EL (cell line): ENCODE measurements around the gene GGA1.
A peak's percentile ranks its signal among the peaks of the same experiment; 100 is the strongest.

Source experiments
- DNase-seq: peaks from one replicate; pipeline ENCODE4 v3.0.0-alpha.2; 2016

The GGA1 gene

DNA sequence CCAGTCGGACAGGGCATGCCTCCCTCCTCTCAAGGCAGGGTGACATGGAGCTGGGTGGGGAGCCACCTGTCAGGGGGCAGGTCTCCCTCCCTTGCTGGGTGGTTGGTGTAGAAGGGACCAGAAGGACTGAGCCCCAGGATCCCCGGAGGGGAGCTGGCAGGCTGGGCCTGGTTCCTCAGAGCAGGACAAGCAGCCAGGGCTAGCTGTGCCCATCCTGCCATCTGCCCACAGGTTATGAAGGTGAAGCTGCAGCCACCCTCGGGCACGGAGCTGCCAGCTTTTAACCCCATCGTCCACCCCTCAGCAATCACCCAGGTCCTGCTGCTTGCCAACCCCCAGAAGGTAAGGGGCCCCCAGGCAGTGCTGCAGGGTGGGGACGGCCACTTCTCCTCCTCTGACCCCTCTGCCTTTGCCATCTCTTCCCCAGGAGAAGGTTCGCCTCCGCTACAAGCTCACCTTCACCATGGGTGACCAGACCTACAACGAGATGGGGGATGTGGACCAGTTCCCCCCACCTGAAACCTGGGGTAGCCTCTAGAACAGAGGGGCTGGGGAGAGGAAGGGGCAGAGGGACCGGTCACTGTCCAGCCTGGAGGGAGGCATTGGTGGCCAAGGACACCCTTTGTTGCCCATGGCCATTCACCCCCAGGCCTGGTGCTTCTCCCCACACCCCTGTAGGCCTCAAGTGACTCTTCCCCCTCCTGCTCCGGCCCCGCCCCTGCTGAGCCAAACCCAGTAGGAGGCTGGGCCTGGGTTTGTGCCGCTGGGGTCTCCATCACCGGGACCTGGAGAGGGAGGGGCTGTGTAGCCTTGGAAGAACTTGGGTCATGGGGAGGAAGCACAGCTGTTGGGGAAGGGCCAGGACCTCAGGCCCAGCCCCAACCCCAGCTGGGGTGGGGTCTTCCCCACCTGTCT lies 23.8 kb downstream of the GGA1 start:
- no peak for DNase-seq

DNA sequence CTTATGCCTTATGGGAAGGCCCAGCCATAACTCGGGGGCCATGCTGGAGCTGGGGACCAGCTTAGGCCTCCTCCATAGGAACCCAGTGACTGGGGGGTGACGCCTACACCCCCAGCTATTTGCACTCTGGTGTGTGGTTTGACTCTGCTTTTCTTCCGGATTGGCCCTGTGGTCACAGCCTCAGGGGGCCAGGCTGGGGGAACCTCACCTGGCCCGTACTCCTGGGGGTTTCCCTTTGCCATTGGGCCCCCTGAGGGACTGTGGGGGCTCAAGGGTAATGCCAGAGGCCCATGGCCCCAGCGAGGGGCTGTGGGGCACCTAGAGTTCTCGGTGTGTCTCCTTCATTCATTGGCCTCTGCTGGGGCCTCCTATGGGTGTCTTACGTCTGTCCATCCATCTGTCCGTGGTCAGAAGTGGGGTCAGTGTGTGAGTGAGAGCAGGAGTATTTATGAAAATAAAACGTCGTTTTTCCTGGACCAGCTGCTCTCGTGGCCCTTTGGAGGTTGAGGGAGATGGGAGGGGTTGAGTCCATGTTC lies 24.5 kb downstream of the GGA1 start:
- no peak for DNase-seq

DNA sequence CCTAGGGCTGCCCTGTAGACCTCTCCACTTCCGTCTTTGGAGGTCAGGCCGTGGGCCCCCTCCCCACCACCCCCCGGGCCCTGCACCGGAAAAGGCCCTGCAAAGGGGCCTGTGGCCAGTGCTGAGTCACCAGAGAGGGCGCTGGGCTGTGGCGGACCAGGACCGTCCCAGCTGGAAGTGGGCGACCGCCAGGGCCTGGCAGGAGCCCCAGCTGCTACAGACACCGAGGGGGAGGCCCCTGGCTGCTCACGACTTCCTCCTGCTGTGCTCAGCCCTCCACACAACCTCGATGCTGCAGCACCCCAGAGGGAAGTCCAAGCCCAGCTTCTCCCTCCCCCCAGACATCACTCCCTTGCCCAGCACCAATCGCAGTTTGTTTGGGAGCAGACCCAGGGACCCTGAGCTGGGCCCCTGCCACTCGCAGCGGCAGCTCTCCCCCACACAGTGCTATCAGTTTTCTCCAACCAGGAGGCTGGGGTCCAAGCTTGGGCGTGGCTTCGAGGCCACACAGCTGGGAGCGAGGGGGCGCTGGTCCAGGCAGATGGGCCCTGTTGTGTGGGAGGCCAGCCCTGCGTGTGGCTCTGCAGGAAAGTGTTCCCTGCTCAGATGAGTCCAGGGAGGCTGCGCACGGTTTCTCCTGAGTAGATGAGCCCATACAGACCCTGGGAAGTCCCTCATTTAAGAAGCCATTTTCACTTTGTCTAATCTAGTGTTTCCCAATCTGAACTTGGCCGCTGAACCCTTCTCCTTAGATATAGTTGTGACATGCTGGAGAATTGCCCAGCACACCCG lies 25.2 kb downstream of the GGA1 start:
- DNase-seq: peak; percentile 86

DNA sequence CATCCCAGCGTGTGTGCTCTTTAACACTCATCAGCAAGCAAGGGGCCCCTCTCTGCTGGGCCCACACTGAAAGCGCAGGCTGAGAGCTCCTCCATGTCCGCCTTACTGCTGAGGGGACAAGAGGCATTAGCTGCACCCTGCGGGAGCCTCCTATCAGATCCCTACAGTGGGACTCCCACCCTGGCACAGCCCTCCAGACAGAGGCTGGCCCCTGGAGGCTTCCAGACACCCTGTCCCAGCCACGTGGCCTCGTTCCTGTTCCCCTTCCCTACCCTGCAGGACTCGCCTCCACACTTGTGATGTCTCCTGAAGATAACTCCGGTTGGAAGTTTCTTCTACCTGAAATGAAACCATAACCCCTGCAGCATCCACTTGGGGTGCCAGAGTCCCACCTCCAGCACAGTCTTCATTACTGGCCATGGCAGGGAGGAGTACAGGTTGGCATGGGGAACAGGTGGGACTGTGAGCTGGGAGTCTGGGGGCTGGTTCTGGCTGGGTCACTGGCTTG lies 25.8 kb downstream of the GGA1 start:
- no peak for DNase-seq

DNA sequence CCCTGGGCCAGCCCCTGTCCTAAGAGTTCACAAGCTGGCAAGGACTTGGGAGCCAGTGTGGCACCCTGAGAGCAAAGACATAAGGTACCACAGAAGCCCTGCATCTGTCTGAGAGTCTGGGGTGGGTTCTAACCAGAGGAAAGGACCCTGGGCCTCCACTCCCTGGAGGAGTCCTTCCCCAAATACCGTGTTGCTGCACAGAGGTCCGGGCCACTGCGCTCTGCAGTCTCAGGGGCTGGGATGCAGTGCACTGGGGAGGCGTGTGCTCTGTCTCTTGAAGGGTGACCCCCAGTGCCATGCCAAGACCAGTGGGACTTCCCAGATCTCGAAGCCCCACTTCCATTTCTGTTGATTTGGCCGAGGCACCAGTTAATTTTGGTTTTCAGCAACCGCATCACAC lies 26.5 kb downstream of the GGA1 start:
- DNase-seq: no peak

DNA sequence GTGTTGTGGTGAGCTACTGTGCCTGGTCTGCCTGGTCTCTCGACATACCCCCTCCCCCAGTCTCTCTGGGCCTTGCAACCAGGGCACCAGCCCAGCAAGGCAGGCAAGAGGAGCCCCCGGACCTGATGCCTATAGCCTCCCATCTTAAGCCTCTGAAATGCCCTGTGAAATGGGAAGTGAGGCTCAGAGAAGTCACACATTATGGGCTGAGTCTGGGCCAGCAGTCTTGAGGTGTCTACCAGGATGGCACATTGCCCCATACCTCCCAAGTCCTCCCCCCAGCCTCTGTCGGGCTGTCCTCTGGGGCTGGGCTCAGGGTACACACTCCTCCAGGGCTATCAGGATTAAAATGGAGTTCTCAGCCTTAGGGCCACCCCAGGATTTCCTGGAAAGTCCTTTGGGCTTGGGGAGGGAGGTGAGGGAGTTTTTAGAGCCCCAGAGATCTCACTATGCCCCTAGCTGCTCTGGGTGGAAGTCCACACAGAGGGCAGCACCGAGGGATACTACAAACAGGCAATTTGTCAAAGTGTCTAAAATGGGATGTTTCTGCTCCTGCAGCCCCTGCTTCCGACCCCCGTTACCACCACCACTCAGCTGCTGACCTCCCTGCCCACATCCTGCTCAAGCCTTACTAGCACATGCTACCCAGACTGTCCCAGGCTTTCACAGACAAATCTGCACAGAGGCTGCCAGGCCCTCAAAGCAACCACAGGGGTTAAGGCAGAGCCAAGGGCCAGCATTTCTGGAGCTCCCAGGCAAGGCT lies 27.7 kb downstream of the GGA1 start:
- DNase-seq: peak; percentile 78

DNA sequence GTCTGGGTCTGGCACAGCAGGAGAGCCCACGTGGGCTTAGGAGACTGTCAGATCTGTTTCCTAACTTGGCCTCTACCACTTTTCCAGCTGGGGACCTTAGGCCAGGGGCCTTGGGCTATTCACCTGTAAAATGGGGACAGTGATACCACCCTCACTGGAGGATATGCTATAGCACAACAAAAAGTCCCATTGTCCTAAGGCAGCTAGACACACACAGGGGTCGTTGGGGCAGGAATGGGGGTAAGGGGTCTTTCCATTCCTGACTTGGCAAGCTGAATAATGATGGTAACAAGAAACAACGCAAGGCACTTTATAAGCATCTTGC lies 28.3 kb downstream of the GGA1 start:
- DNase-seq: no peak

DNA sequence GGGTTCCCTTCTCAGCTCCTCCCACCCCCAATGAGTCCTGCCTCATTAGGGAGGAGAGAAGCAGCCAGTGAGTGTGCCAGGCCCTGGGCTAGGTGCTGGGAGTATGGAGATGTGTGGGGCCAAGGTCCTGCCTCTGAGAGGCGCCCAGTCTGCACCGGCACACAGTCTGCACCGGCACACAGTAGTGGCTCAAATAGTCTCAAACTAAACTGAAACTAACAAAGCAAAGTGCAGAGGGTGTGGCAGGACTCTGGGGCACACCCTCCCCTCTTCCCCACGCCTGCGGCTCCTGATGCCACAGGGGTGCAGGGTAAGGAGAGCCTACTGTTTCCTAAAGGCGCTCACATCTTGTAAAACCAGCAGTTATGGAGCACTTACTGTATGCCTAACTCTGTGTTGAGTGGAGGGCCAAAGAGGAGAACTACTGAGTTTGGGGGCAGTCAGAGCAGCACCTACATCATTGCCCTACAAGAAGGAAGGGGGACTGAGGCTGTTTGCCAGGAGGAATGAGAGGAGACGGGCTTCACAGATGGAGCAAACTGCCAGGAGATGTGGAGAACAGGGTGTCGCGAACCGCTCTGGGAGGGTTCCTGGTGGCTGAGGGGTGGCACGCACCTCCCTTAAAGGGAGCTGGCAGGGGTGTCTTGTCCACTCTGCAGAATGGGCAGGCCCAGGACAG lies 29.9 kb downstream of the GGA1 start:
- DNase-seq: no peak

DNA sequence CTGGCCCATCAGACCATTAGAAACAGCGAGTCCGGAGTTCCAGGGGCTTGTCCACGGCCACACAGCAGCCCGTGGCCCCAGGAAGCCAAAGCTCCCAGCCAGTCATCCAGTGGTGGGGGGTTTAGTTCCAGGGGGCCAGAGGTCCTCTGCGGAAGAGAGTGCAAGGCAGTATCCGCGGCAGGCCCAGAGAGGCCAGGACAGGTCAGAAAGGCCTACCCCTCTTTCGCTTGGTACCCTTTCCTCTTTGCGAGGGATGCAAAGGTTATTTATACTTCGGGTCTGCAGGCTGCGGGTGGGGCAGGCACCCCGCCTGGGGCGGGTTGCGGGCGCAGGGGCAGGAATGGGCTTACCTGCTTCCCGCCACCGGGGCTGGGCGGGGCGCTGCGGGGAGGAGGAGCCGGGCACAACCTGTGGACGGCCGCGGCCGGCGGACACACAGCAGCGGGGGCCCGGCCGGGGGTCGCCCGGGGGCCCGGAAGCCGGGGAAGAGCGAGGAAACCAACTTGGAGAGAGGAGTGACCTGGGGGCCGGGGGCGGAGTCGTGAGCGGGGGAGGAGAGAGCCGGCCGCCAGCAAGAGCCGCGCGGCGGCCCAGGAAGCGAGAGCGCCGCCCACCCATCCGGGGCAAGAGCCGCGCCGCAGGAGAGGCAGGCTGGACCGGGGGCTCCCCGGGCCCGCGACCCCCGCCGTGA lies 30.6 kb downstream of the GGA1 start, which contains the start of gene SH3BP1:
Gene SH3BP1 (plus strand): TSS at position 600 of the 691 bp plus-strand sequence. CDS start 119 bp downstream, outside the sequence.
- peak; percentile 61 for DNase-seq

DNA sequence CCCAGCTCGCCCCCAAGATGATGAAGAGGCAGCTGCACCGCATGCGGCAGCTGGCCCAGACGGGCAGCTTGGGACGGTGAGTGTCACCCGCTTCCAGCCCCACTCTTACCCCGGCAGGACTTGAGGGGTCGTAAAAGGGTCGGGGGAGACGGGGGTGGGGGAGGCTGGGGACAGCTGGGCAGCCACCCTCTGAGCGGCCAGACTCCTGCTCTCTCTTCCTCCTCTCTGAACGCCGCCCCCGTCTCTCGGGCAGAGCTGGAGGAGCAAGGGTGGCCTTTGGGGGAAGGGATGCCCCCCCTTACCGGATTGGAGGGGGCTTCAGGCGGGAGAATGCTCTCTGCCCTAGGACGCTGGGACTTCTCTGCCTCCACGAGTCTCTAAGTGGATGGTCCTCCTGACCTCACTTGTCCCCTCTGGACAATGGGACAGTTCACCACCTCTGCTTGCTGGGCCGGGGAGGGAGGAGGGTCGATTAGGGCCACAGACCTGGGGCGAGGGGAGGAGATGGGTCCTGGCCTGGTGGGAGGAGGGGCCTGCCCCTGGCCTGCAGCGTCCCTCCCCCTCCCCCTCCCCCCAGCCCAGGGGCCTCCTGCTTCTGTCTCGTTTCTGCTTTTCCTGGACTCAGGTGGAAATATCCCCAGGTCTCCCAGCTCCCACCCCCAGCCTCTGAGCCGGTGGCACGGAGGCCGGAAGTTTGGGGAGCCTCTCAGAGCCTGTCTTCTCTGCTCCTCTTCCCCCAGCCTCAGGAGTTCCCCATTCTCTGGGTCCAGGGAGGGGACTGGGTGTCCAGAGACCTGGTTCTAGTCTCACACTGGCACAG lies 31.3 kb downstream of the GGA1 start:
- no peak for DNase-seq

DNA sequence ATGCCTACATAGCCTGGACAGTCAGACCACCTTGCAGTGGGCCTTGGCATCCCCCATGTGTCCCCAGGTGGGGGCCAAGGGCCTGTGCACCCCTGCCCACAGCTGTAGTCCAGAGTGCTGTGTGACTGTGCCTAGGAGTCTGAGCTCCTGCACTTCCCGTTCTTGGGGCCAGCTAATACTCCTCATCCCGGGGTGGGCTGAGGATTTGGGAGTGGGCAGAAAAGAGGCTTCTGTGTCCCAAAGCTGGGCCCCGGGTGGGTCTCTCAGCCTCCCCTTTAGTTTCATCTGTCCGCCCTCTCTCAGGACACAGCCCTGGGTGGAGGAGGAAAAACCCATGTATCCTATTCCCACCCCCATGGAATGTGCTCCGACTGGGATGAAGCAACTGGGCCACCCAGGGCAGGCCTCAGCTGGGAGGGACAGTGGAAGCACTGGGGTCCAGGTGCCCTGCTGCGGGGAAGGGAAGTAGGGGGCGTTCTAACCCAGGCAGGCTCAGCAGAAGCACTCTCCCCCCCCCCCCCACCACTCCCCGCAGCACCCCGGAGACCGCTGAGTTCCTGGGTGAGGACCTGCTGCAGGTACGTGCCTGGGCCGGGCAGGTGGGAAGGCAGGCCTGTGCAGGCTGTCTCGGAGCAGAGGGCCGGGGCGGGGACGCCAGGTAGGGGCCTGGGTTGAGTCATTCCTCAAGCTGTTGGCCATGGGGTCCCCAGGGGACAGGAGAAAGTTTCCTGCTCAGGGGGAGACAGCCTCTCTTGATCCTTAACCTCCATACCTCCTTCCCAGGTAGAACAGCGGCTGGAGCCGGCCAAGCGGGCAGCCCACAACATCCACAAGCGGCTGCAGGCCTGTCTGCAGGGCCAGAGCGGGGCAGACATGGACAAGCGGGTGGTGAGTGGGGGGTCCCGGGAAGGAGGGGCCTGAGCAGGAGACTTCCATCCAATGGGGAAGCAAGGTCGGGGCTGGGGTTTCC lies 32.2 kb downstream of the GGA1 start:
- DNase-seq: no peak

DNA sequence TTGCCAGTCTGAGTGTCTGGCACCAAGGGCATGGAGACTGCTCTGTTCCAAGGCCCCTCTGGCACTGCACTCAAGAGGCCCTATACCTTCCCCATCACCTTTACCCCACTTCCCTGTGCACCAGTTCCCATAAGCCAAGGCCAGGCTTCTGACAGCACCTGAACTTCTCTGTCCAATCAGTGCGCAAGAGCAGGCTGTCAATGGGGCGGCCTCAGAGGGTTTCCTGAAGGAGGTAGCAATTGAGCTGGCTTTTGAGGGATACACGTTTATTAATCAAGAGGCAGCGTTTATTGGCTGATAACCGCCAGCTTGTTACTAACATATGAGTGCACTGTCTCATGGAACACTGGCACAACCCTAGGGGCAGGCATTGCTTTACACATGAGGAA lies 32.9 kb downstream of the GGA1 start:
- DNase-seq: no peak

DNA sequence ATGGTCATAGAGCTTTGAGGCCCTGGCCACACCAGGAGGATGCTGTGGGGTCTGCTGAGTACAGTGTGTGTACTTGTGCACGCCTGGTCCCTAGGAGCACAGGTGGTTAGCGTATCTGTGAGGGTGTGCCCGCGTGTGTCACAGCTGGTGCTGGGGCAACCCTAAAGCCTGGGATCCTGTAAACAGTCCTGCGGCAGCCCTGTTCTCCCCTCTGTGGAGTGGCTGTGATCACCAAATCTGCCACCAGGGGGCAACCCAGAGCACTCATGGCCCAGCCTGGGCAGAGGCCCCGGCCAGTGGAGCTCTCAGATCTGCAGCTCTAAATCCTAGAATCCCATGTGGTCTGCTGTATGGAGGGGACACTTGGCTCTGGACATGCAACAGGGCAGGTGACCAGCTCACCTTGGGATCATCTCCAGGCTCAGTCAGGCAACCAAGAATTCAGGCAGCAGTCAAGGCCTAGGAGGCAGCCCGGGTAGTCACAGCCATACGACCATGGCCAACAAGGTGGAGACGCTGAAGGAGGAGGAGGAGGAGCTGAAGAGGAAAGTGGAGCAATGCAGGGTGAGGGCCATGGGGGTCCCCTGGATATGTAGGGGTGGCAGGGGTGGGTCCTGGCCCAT lies 34.7 kb downstream of the GGA1 start:
- DNase-seq: peak; percentile 72

DNA sequence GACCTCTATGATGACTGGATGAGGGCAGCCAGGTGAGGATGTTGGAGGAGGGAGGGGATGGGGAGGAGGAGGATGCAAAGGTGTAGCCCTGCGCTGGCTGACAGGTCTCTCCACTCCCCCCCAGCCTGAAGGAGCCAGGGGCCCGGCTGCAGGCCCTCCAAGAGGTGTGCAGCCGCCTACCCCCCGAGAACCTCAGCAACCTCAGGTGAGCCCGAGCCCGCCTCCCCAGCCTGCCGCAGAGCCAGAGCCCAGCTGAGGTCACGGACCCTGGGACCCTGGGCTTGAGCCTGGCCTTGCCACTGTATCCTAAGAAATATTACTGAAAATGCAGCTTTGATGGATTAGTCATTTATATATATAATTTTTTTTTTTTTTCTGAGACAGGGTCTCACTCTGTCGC lies 38.7 kb downstream of the GGA1 start:
- DNase-seq: no peak

DNA sequence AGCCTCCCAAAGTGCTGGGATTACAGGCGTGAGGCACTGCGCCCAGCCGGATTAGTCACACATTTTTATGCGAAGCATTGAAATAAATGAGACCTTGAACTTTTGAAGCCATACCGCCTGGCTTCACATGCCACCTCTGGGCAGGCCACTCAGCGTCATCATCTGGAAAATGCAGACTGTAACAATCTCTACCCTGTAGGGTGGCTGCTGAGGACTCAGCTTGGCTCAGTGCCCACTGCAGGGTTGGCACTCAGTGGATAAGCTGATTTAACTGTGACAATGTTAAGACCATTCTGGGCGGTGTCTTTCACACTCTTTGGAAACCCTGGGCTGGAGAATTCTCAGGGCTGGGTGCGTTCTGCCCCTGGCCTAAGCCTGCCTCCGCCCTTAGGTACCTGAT lies 39.3 kb downstream of the GGA1 start:
- no peak for DNase-seq

DNA sequence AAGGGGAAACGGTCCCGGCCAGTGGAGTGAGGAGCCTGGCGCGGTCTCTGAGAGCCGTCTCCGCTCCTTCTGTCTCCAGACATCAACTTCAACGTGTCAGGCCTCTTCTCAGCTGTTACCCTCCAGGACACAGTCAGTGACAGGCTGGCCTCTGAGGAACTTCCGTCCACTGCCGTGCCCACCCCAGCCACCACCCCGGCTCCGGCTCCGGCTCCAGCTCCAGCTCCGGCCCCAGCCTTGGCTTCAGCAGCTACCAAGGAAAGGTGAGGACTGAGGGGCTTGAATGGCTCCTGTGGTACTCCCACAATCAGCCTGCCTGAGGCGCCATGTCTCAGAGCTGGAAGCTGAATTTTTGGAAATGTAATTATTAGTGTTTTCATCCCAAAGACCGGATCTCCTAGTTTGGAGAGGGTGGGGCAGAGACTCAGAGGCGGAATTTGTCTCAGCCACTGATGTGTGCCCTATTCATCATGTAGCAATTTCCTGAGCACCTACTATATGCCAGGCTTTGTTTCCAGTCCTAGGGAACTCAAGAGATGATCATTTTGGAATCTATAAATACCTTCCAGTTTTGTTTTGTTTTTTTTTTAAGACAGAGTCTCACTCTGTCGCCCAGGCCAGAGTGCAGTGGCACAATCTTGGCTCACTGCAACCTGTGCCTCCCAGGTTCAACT lies 42.0 kb downstream of the GGA1 start:
- no peak for DNase-seq

DNA sequence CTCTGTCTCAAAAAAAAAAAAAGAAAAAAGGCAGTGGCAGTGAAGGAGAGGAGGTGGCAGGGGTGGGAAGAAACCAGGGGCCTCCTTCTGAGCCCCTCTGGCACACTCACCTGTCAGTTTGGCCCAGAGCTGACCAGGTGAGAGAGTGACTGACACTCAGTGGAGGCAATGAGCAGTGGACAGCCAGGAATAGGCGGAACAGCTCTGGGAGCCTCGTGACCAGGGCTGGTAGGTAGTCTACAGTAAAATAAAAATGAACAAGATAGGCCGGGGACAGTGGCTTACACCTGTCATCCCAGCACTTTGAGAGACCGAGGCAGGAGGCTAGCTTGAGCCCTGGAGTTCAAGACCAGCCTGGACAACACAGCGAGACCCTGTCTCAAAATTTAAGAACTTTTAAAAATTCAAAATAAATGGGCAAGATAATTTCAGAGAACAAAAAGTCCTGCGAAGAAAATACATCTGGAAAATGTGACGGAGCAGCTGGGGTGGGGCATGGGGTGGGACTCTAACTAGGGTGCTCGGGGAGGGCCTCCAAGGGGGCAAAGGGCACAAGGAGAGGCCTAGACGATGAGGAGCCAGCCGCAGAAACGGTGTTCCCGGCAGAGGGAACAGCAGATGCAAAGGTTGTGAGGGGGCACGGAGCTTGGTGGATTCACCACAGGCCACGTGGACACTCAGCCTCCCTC lies 46.1 kb downstream of the GGA1 start:
- no peak for DNase-seq

DNA sequence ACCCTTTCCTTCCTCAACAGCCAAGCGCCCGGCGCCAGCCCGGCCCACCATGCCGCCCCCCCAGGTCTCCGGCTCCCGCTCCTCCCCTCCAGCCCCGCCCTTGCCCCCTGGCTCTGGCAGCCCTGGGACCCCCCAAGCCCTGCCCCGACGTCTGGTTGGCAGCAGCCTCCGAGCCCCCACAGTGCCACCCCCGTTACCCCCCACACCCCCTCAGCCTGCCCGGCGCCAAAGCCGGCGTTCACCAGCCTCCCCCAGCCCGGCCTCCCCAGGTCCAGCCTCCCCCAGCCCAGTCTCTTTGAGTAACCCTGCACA lies 46.6 kb downstream of the GGA1 start:
- no peak for DNase-seq
